HG03460 (cell line): ENCODE measurements around the gene CPZ.

Experiments used
- ATAC-seq: cut with Tn5 transposase; IDR thresholded peaks from one replicate; pipeline ENCODE4 v1.9.1; 2021; ENCODE audit not compliant: unreplicated experiment

CPZ gene

DNA sequence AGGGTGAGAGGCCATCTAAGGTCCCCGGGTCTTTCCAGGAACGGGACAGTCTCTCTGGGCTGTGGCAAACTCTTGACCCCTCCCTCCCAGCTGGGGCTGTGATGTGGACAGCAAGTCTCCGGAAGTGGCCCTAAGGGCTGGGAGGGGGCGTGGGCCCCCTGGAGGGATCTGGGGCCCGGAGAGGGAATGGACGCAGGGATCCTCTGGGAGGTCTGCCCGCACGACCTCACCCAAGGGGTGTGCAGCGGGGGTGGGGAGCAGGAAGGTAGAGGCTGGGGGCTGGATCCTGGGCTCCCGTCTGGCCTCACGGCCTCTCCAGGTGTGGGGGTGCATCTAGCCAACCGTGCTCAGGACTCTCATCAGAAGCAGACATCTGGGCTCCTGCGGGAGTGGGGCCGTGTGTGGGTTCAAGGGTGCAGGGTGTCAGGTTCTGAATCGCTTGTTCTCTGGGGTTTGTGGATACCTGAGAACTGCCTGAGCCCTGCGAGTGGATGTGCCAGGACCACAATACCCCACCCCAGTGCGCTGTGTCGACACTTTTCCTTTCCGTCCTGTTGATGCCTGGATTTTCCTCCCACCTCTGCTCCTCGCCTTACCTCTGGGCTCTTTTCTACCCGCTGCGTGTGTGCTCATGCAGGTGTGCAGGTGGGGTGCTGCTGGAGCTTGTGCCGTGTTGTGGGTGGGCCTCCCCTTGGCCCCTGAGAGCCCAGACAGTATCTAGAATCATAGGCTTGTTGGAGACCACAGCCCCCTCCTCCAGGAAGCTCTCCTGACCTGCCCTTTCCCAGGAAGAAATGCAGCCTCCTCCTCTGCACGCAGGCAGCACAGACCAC lies 915 bp downstream of the CPZ start:
- no peak for ATAC-seq

DNA sequence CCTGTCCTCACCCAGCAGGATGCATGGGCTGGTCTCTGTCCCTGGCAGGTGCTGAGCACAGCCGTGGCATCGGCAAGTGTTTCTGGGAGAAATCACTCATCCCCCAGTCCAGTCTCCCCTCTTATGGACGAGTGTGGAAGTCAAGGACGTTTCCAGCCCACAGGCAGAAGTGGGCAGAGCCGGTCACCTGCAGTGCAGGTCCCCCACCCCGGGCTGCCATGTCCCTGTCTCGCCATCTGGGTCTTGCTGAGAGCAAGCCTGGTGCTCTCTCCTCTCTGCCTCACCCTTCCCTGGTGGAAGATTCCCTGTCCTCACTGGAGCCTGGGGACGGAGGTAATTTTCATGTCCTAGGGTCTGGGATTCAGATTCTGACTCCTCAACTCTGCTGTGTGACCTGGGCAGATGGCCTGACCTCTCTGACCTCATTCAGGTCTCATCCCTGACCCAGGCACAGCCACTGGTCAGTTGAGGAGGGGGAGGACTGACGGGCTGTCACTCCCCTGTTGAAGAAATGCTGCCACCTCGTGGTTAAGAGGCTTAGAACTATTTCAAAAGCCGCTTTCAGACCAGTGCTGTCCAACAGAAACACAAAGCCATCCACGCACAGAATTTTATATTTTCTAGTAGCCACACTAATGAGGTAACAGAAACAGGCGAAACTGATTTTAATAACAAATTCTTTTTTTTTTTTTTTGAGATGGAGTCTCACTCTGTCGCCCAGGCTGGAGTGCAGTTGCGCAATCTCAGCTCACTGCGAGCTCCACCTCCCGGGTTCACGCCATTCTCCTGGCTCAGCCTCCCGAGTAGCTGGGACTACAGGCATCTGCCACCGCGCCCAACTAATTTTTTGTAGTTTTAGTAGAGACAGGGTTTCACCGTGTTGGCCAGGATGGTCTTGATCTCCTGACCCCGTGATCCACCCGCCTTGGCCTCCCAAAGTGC lies 1.8 kb downstream of the CPZ start:
- no peak for ATAC-seq

DNA sequence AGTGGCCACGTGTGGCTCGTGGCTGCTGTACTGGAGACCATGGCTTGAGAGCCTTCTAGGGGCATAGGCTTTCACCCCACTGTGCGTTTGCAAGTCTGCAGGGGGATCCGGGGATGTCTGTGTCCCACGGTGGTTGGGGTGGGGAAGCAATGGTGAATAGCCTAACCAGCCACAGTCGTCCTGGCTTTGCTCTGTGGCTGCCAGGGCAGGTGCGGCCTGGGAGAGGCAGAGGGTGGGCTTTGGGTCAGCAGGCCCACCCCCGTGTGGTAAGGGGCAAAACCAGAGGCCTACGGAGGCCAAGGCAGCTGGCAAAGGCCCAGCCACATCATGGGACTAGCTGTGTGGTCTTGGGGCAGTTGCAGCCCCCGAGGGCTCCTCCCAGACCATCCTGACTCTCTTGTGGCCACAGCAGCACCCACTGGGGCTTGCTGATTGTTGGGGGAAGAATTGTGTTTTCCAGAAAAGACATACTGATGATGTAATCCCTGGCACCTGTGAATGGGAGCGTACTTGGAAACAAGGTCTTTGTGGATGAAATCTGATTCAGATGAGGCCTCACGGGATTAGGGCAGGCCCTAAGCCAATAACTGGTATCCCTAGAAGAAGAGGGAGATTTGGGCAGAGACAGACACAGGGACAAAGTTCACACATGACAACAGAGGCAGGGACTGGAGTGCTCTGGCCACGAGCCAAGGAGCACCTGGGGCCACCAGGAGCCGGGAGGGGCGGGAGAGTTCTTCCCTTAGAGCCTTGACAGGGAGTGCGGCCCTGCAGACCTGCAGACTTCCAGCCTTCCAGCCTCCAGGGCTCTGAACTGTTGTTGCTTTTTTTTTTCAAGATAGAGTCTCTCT lies 2.9 kb downstream of the CPZ start:
- ATAC-seq = no peak

DNA sequence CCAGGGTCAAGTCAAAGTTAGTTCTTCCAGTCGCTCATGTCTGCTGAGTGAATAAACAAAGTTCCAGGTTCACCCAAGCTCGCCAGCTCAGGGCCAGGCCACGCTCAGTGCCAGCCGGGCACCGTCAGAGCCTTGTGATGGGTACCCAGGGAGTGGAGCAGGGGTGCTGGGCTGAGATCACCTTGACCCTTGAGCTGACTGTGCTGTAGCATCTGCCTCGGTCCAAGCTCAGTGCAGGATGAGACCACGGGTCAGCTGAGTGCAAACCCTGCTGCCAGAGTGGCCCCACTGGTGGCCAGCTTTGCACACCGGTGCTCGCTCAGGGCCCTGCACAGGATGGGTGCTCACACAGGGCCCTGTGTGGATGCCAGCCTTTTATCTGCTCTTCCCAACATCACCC lies 4.3 kb downstream of the CPZ start:
- ATAC-seq = no peak

DNA sequence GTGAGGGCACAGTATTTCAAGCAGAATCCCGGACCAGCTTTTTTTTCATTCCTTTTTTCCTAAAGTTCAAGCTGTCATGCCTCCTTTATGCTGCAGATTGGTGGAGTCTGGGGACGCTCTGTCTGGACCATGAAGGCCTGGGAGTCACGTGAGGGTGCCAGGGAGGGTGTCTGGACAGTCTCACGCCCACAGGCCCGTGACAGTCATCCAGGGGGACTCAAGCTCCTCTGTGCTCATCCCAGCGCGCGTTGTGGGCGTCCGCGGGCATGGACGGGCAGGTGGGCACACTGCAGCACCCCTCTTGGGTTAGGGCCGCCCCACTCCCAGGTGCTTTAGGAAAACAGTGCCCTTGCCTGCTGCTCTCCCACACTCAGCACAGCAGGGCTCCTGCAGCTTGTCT lies 4.8 kb downstream of the CPZ start:
- ATAC-seq = no peak

DNA sequence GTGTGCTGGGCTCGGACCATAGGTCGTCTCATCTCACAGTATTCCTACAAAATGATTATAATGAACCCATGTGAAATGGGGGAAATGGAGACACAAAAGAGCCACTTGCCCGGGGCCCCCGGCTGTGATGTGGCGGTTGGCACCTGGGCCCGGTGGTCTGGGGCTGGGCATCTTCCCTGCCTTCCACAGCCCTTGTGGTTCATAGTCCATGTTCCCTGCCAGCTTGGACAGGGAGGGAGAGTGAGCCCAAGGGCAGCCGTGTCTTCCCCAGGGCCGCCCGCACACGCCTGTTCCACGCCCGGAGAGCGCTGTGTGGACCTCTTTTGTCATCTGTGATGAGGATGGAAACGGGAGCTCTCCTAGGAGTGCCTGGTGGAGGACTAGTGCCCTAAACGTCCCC lies 5.2 kb downstream of the CPZ start:
- ATAC-seq = no peak

DNA sequence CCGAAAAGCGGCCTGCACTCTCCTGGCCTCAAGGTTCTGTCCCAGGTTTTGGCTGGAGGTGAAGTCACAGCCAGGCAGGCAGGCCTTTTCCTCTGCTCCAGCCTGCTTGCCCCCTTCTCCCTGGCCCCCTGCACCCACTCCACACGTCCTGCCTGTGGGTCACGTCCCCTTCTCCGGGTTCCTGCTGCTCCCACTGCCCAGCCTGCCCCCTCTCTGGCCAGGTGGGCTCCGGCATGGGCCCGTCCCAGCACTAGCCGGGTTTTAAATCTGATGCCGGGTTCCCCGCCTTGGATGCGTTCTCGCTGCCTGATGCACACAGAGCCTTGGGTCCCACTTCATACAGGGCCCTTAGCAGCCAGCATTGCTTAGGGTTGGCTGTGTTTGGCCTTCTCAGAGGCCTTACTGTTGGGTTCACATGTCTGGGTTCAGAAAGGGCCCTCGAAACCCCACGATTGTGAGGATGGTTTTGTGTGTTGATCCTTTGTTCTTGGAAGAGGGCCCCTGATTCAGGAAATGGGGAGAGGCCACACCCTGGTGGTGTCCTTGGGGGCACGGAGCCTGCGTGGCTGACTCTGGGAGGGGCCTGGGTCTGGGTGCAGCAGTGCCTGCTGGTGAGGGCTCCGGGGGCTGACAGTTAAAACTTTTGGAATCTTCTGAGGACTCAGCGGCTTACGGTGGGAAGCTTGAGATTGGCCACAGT lies 6.0 kb downstream of the CPZ start:
- ATAC-seq = no peak

DNA sequence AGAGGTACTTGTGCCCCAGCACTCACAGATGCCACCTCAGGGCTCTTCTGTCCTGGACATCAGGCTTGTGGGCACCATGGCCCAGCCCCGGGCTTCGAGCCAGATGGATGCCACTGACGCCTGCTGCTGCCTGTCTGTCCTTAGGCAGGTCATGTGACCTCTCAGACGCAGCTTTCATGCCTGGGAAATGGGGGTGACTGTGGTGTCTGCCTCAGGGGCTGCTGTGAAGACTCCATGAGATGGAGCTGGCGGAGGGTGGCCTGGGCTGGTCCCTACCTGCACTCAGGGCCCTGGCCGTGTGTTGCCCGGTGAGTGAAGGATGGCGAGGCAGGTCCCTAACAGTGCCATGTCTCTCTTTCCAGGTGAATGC lies 6.5 kb downstream of the CPZ start:
- ATAC-seq = no peak

DNA sequence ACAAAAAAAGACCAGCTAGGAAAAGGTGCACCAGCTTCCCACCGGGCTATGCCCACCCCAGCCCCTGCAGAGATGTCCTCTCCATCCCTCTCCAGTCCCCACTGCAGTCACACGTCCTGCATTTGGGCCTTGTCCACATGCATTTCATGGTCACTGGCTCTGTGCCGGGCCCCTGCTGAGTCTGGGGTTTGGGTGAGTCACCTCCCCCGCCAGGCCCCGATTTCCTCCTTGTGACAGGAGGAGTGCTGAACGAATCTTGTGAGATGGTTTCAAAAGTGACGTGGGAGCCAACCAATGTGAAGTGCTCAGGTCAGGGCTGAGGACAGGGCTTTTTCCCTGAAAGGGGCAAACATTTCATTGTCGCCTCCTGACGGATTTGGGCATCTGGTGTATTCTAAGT lies 7.1 kb downstream of the CPZ start:
- no peak for ATAC-seq

DNA sequence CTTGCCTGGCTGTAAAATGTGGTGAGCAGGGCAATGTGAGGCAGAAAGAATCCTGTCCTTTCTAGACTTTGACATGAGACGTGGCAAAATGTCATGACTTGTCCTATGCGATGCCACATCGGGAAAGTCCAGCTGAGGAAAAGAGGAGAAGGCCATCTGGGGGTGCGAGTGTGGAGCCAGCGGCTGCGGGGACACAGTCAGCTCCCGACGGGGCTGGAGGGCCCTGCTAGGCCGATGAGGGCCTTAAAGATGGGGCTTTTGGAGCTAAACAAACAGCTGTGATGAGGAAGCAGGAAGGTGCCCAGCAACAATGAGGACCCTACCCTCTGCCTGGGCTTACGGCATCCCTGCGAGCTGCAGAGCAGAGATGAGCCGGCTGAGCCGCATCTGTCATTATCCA lies 7.7 kb downstream of the CPZ start:
- no peak for ATAC-seq

DNA sequence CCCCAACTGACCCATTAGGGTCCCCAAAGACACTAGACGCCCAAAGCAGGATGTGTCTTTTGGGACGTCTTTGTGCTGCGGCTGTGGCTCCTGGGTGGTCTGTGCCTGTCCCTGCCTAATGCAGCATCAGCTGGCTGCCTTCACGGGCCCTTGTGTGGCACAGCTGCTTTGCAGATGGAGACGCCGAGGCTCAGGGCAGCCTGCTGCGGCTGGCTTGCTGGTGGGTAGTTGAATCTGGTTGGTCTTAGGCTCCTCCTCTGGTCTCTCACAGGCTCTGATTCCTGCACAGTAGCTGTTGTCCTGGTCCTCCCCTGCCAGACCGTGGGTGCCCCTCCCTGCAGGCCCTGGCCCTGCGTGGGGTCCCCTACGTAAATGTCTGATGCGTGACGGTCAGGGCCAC lies 8.1 kb downstream of the CPZ start:
- no peak for ATAC-seq

DNA sequence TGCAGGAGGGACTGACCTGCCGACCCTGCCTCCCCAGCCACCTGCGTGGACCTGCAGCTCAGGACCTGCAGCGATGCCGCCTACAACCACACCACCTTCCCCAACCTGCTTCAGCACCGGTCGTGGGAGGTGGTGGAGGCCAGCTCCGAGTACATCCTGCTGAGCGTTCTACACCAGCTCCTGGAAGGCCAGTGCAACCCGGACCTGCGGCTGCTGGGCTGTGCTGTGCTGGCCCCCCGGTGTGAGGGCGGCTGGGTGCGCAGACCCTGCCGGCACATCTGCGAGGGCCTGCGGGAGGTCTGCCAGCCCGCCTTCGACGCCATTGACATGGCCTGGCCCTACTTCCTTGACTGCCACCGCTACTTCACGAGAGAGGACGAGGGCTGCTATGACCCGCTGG lies 8.5 kb downstream of the CPZ start:
- ATAC-seq = no peak

DNA sequence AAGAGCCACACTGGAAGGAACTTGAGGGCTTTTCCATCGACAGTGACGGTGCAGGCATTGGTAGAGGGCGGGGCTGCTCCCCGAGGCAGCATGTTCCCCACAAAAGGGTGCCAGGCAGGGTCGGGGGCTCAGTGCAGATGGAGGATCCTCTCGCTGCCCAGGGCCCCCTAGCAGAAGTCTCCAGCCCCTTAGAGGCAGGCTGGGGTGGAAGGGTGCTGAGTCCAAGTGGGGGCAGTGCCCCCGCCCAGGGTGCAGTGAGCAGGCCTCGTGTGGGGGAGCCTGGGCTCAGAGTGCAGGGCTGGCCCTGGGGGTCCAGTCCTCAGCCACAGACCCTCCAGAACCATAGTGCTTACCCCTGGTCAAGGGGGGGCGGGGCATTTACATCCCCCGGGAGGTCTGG lies 9.0 kb downstream of the CPZ start:
- ATAC-seq = no peak

DNA sequence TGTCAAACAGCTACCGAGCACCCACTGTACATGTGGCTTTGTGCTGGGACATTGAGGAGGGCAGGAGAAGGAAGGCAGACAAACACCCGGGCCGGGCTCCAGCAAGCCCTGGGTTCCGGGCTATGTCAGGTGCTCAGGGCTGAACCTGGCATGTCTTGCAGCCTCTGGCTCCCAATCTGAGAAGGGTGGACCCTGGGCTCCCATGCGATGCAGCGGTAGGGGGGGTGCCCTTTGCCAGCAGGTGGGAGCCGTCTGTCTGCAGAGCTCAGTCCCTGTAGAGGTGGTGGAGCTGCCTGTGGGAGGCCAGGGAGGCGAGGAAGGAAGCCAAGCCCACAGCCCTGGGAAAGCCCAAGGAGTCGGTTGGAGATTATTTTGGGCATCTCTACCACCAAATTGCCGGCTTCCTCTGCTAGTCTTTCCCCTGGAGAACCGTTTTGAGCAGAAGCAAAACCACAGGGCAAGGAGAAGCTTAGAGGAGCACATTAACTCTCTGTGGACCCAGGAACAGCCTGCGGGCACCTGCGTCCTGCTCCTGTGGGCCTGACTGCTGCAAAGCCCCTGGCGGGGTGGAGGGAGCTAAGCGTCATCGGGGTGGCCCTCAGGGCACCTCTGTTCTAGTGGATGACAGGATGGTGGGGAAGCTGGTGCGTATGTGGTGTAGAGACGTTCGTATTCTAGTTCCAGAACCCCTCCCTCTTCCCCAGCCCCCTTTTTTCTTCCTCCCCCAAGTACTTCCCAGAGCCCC lies 10.3 kb downstream of the CPZ start:
- no peak for ATAC-seq

DNA sequence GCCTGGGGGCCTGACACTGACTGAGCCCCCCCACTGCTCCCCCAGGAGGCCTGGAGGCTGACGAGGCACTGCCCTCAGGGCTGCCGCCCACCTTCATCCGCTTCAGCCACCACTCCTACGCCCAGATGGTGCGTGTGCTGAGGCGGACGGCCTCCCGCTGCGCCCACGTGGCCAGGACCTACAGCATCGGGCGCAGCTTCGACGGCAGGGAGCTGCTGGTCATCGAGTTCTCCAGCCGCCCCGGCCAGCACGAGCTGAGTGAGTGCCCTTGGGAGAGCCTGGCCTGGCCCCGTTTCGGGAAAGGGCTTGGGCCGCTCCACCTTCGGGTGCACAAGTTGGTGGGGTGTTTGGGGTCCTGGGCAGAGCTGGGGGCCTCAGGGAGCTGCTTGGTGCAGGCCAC lies 11.4 kb downstream of the CPZ start:
- ATAC-seq = no peak

DNA sequence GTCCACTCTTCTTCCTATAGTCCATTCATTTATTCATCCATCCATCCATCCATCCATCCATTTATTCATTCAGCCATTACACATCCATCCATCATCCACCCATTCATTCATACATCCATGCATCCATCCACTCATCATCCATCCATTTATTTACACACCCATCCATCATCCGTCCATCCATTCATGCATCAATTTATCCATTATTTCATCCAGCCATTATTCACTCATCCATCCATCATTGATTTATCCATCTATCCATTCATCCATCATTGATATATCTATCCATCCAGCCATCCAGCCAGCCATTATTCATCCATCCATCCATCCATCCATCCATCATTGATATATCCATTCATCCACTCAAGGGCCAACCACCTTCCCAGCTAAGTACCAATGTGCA lies 12.7 kb downstream of the CPZ start:
- no peak for ATAC-seq

DNA sequence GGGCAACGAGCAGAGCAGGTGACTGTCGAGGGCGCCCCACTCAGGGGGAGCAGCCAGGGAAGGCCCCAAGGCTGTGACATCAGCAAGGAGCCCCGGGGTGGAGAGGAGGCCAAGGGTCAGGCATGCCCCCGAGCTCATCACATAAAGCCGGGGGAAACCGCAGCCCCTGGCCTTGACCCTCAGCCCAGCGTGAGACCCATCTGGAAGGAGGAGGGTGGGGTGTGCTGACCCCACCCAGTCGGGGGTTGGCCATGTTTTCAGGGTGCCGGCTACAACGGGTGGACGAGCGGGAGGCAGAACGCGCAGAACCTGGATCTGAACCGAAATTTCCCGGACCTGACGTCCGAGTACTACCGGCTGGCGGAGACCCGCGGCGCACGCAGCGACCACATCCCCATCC lies 13.9 kb downstream of the CPZ start:
- no peak for ATAC-seq

DNA sequence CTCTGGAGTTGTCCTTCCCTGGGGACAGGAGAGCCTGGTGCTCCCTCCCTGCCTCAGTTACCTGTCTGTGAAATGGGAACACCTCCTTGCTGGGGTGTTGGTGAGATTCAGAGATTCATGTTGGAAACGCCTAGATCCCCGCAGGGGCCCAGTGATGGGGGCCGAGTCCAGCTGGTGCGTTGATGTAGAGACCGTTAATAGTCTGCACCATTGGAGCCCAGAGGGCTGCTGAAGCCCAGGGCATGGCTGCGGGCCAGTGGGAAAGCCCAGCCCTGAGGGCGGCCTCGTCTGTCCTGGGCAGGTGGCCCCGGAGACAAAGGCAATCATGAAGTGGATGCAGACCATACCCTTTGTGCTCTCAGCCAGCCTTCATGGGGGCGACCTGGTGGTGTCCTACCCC lies 14.4 kb downstream of the CPZ start:
- ATAC-seq = no peak

DNA sequence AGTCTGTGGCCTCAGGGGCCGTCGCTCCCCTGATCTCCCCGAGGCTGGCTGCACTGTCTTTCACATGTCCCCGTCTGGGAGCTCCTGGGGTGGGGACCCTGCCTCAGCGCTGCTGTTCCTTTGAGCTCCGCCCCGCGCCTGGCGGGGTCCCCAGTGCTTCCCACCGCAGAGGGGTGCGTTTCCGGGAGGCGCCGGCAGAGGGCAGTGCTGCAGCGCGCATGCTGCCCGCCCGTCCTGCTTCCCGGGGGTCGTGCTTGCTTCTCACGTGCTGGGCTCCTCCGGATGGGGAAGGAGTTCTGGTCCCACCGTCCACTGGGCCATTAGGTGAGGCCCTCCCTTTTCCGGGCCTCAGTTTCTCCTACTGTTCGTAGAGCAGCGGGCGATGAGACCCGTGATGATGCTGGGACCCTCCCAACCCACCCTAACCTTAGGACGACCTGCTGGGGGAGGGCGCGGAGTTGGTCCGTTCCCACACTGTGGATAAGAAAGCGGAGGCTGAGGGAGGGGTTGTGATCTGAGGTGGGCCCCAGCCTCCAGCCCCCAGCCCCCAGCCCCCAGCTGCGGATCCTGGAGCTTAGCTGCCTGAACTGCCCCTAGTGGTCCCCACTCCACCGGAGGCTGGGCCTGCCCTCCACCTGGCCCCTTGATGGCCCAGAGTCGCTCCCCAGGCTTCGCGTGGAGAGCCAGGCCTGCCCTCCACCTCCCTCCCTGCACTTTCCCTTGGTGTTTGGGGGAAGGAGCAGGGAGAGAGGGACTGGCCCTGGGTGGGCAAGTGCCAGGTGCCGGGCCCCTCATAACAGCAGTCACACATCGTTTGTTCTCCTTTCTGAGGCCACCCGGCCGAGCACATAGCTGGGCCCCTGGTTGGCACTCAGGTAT lies 15.3 kb downstream of the CPZ start:
- ATAC-seq = no peak
